ENCODE data around the gene EHMT1. TPM values are rescaled to one million over a fixed set of nuclear protein-coding genes. Genes with fewer than 3 reads are reported as not detected.
A peak's percentile ranks its signal among the peaks of the same experiment; 100 is the strongest.

EHMT1 gene
- polyA plus RNA-seq, 2 of the 4 experiments (the other 2 are of a cell fraction): 41.3 to 48.0 TPM

DNA sequence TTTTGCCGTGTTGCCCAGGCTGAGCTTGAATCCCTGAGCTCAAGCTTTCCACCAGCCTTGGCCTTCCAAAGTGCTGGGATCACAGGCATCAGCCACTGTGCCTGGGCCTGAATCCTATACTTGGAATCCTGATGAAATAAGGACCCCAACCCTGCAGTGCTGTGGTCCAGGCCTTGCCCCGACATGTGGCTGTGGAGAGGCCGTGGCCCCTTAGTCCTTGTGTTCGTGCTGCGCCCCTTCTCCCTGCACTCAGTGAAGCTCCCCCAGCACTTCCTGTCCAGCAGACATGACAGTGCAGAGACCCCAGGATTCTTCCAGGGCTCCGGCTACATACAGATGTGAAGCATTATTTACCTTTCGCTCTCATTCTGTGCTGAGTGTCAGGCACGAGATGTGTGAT is 52.9 kb downstream of the EHMT1 start:
- H3K4me1 ChIP-seq: peaks cover 17% of the 10 kb centered on the region; the same call in 2 of the 3 replicates
- H3K4me2 ChIP-seq: no peak overlapping the region
- no peak overlapping the region for H3K27ac ChIP-seq
- ATAC-seq (no peak), DNase-seq (ENCODE audit: low read depth in 1 of 2, low spot score in 1 of 2) (no peak), FAIRE-seq (no peak)
- H3K4me3 ChIP-seq: no peak overlapping the region
- ChIA-PET CTCF (interaction anchor here (0.8 to 3.1 kb wide), 8 partner anchors 13 to 409 kb away, joined by 3 to 49 read pairs (median 6); no protein-coding TSS in a partner anchor), POLR2A (no interaction called here)
- WGBS (ENCODE audit: missing lambda C conversion rate): 90% methylated on average over 8 of the region's 8 CpGs
- TF ChIP-seq EP300 (IDR thresholded peaks at IDR 0.05) (no peak), MAX (IDR thresholded peaks at IDR 0.05) (no peak), RFX5 (IDR thresholded peaks at IDR 0.05) (no peak), POLR2AphosphoS2 (conservative IDR thresholded peaks at IDR 0.05; ENCODE audit: low read length) (no peak), HDAC2 (IDR thresholded peaks at IDR 0.05) (no peak), KDM1A (IDR thresholded peaks at IDR 0.05; ENCODE audit: low read depth) (no peak), CEBPB (IDR thresholded peaks at IDR 0.05) (no peak), ZSCAN20 (CRISPR knock-in tag; IDR thresholded peaks at IDR 0.05) (no peak), RNF2 (IDR thresholded peaks at IDR 0.05; ENCODE audit: borderline replicate concordance, low read depth) (no peak), RAD21 (conservative IDR thresholded peaks at IDR 0.05 in 1 of 2, IDR thresholded peaks at IDR 0.05 in 1 of 2) (no peak), GATA3 (IDR thresholded peaks at IDR 0.05; ENCODE audit: borderline replicate concordance) (no peak), RARB (CRISPR knock-in tag; IDR thresholded peaks at IDR 0.05) (no peak), PHF8 (IDR thresholded peaks at IDR 0.05; ENCODE audit: borderline replicate concordance, low read depth) (no peak), BCL3 (IDR thresholded peaks at IDR 0.05) (no peak)
- TF ChIP-seq, protein P1, sequence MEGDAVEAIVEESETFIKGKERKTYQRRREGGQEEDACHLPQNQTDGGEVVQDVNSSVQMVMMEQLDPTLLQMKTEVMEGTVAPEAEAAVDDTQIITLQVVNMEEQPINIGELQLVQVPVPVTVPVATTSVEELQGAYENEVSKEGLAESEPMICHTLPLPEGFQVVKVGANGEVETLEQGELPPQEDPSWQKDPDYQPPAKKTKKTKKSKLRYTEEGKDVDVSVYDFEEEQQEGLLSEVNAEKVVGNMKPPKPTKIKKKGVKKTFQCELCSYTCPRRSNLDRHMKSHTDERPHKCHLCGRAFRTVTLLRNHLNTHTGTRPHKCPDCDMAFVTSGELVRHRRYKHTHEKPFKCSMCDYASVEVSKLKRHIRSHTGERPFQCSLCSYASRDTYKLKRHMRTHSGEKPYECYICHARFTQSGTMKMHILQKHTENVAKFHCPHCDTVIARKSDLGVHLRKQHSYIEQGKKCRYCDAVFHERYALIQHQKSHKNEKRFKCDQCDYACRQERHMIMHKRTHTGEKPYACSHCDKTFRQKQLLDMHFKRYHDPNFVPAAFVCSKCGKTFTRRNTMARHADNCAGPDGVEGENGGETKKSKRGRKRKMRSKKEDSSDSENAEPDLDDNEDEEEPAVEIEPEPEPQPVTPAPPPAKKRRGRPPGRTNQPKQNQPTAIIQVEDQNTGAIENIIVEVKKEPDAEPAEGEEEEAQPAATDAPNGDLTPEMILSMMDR (IDR thresholded peaks at IDR 0.05): no peak
- TF ChIP-seq, protein P2, sequence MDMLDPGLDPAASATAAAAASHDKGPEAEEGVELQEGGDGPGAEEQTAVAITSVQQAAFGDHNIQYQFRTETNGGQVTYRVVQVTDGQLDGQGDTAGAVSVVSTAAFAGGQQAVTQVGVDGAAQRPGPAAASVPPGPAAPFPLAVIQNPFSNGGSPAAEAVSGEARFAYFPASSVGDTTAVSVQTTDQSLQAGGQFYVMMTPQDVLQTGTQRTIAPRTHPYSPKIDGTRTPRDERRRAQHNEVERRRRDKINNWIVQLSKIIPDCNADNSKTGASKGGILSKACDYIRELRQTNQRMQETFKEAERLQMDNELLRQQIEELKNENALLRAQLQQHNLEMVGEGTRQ (IDR thresholded peaks at IDR 0.05): no peak
- TF ChIP-seq, protein P3, sequence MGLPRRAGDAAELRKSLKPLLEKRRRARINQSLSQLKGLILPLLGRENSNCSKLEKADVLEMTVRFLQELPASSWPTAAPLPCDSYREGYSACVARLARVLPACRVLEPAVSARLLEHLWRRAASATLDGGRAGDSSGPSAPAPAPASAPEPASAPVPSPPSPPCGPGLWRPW (IDR thresholded peaks at IDR 0.05): no peak
- no peaks in the 10 kb centered on the region for H3K9me3 ChIP-seq

GRCh38 chr9:137672907-137673791 is 54.3 kb downstream of the EHMT1 start:
- DNase-seq (ENCODE audit: low read depth in 1 of 2, low spot score in 1 of 2) (peak; percentile 67 to 68), ATAC-seq (peak; percentile 54 to 83; a peak in 4 of 6 replicates), FAIRE-seq (no peak)
- POLR2A ChIA-PET: no interaction called here
- Histone ChIP-seq H3K27ac (peak overlapping the region in 1 of 2 experiments; percentile 6; a peak in 1 of 6 replicates), H3K4me2 (no peak overlapping the region), H3K4me1 (peaks cover 17% of the 10 kb centered on the region; the same call in 2 of the 3 replicates), H3K4me3 (no peak overlapping the region), H3K9me3 (no peaks in the 10 kb centered on the region)
- 52% methylated on average over 13 of the region's 13 CpGs for WGBS (ENCODE audit: missing lambda C conversion rate)
- CTCF ChIA-PET: interaction anchor here (0.6 to 3.4 kb wide), 42 partner anchors 9 to 442 kb away, joined by 3 to 49 read pairs (median 4); no protein-coding TSS in a partner anchor
- no peak for TF ChIP-seq HEYL (CRISPR knock-in tag; IDR thresholded peaks at IDR 0.05)
- TF ChIP-seq FOSB (CRISPR knock-in tag; IDR thresholded peaks at IDR 0.05): no peak
- TF ChIP-seq SREBF2 (IDR thresholded peaks at IDR 0.05): no peak
- TF ChIP-seq, protein P3 (IDR thresholded peaks at IDR 0.05): no peak
- no peak for TF ChIP-seq MAX (IDR thresholded peaks at IDR 0.05)
- TF ChIP-seq MAZ (IDR thresholded peaks at IDR 0.05; ENCODE audit: borderline replicate concordance, low read depth, low read length): no peak
- no peak for TF ChIP-seq MYC (IDR thresholded peaks at IDR 0.05; ENCODE audit: borderline replicate concordance, low read length)
- no peak for TF ChIP-seq CEBPB (IDR thresholded peaks at IDR 0.05)
- no peak for TF ChIP-seq TP53 (CRISPR knock-in tag; IDR thresholded peaks at IDR 0.05)
- TF ChIP-seq HMGXB4 (CRISPR knock-in tag; IDR thresholded peaks at IDR 0.05; ENCODE audit: borderline replicate concordance): no peak
- TF ChIP-seq ZSCAN20 (CRISPR knock-in tag; IDR thresholded peaks at IDR 0.05): no peak
- no peak for TF ChIP-seq TFCP2L1 (CRISPR knock-in tag; IDR thresholded peaks at IDR 0.05)
- no peak for TF ChIP-seq EP300 (IDR thresholded peaks at IDR 0.05)
- TF ChIP-seq SMC3 (IDR thresholded peaks at IDR 0.05): peak; percentile 76
- no peak for TF ChIP-seq GATA3 (IDR thresholded peaks at IDR 0.05; ENCODE audit: borderline replicate concordance)
- TF ChIP-seq, protein P2 (IDR thresholded peaks at IDR 0.05): no peak
- no peak for TF ChIP-seq RCOR1 (IDR thresholded peaks at IDR 0.05; ENCODE audit: low read depth, low read length)

Data from A549 (cell line).